ENCODE measurements around the gene SORD.

The SORD gene

GRCh38 chr15:45118996-45119395 lies 96.0 kb downstream of the SORD start:
- FAIRE-seq: no peak
- TF ChIP-seq CTCF (IDR thresholded peaks at IDR 0.05; ENCODE audit: insufficient read depth, missing control alignments): no peak
- DNase-seq (ENCODE audit: insufficient read length, low spot score): no peak

DNA sequence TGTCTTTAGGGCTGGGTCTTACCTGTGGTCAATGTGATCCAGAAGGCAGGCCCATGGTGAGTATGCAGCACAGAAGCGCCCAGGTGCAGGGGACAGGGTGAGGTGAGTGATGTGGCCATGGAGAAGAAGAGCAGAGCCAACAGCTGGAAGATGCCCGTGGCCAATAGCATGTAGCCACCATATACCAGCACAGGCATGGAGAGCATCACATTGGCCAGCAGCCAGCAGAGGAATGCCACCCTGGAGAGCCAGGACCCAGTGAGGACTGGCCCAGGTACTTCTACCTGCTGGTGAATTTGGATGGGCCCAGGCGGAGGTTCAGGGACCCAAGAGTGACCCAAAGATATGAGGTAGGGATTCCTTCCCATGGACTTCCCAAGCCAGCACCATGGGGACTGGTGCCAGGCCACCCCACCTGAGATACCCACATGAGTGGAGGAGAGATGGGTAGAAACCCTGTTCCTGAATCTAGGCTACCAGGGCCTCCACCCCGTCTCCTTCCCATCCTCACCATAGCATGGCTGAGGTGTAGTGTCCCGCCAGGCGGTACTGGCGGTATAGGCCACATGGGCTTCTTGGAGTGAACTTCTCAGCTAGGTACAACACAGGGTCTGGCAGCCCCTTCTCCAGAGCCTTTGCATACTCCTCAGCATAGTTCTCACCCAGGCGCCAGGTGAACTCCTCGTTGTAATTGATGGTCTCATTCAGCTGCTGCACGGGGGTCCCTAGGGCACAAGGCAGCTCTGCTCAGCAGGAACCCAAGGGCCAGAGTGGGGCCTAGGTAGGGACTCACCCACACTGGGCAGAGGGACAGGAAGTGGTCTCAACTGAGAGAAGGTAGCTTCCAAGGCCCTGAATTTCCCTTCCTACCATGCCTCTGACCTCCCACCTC lies 97.3 kb downstream of the SORD start:
- no peak for FAIRE-seq

GRCh38 chr15:45121020-45121419 lies 98.0 kb downstream of the SORD start:
- no peak for TF ChIP-seq CTCF (IDR thresholded peaks at IDR 0.05; ENCODE audit: insufficient read depth, missing control alignments)
- DNase-seq (ENCODE audit: insufficient read length, low spot score) (no peak), FAIRE-seq (no peak)

More for the DNA sequence above, 97.3 kb downstream of the SORD start:
- TF ChIP-seq CTCF (IDR thresholded peaks at IDR 0.05; ENCODE audit: insufficient read depth, missing control alignments): no peak
- no peak for DNase-seq (ENCODE audit: insufficient read length, low spot score)

GRCh38 chr15:45121706-45122417 lies 98.9 kb downstream of the SORD start:
- no peak for TF ChIP-seq CTCF (IDR thresholded peaks at IDR 0.05; ENCODE audit: insufficient read depth, missing control alignments)
- DNase-seq (ENCODE audit: insufficient read length, low spot score) (no peak), FAIRE-seq (no peak)

- DNase-seq (ENCODE audit: insufficient read length, low spot score): no peak
- FAIRE-seq: no peak
- no peak for TF ChIP-seq CTCF (IDR thresholded peaks at IDR 0.05; ENCODE audit: insufficient read depth, missing control alignments)
Observed at GRCh38 chr15:45122719-45123118, 99.7 kb downstream of the SORD start.

GRCh38 chr15:45123397-45123796 lies 100.4 kb downstream of the SORD start:
- no peak for TF ChIP-seq CTCF (IDR thresholded peaks at IDR 0.05; ENCODE audit: insufficient read depth, missing control alignments)
- FAIRE-seq (no peak), DNase-seq (ENCODE audit: insufficient read length, low spot score) (no peak)
